OCI-LY3 (cell line): ENCODE results near the gene IFRD2.

Experiments used
- H2AFZ ChIP-seq: fragments of 200-600, 300-600 bp; shearing (Covaris generic); 2 replicates; pipeline ENCODE4 v1.6.0; 2014; ENCODE audit warnings: antibody characterized with exemption, low read depth, low read length
- H3K27ac ChIP-seq: fragments of 200-600, 300-600 bp; sonication (generic); 2 replicates; pipeline ENCODE4 v1.5.1; 2014; ENCODE audit warnings: mild to moderate bottlenecking, low read length, moderate library complexity, mixed read lengths
- H3K27me3 ChIP-seq: fragments of 200-600, 300-600 bp; sonication (generic); 2 replicates; pipeline ENCODE4 v1.6.1; 2014; ENCODE audit warnings: low read depth, low read length, mixed read lengths
- H3K36me3 ChIP-seq: fragments of 200-600, 300-600 bp; sonication (generic); replicated peaks from 2 replicates; pipeline ENCODE3; 2014; ENCODE audit warnings: low read depth, low read length, mixed read lengths
- H3K4me1 ChIP-seq: fragments of 300-600, 200-600 bp; sonication (generic); 2 replicates; pipeline ENCODE4 v1.6.1; 2014; ENCODE audit warnings: low read length, mixed read lengths
- H3K4me2 ChIP-seq: fragments of 200-600, 300-600 bp; sonication (generic); 2 replicates; pipeline ENCODE4 v1.6.1; 2014; ENCODE audit warnings: low read length, mixed read lengths
- H3K4me3 ChIP-seq: fragments of 300-600, 200-600 bp; sonication (generic); 2 replicates; pipeline ENCODE4 v1.5.1; 2014; ENCODE audit warnings: antibody characterized with exemption, mild to moderate bottlenecking, low read length, moderate library complexity
- H3K79me2 ChIP-seq: fragments of 300-600, 200-600 bp; shearing (Covaris generic); 2 replicates; pipeline ENCODE4 v1.6.1; 2014; ENCODE audit warnings: mild to moderate bottlenecking, low read length, mixed read lengths
- H3K9ac ChIP-seq: fragments of 300-600, 200-600 bp; shearing (Covaris generic); 2 replicates; pipeline ENCODE4 v1.6.0; 2014; ENCODE audit warnings: mild to moderate bottlenecking, low read length, moderate library complexity
- H3K9me3 ChIP-seq: fragments of 200-600, 300-600 bp; shearing (Covaris generic); 2 replicates; pipeline ENCODE4 v1.6.1; 2014; ENCODE audit warnings: low read length, mixed read lengths; ENCODE audit not compliant: insufficient read depth
- H4K20me1 ChIP-seq: fragments of 200-600, 300-600 bp; sonication (generic); 2 replicates; pipeline ENCODE4 v1.6.1; 2016; ENCODE audit warnings: low read length, mixed read lengths; ENCODE audit not compliant: insufficient read depth
- CTCF ChIP-seq: fragments of 200-600, 300-600 bp; sonication (generic); IDR thresholded peaks from 2 replicates; pipeline ENCODE4 v1.5.1; 2014; ENCODE audit warnings: antibody characterized with exemption, low read length, low read depth
- EZH2phosphoT487 ChIP-seq: fragments of 200-600 bp; shearing (Covaris generic); IDR thresholded peaks from 2 replicates; pipeline ENCODE4 v1.6.1; 2018; ENCODE audit warnings: antibody characterized with exemption, mixed run types, low read depth

Gene IFRD2

GRCh38 chr3:50323092-50323600 lies 30.9 kb upstream of the IFRD2 start:
- no peak overlapping the region for H3K27ac ChIP-seq
- TF ChIP-seq EZH2phosphoT487, result no peak
- no peak for TF ChIP-seq CTCF
- peaks cover 18% of the 10 kb centered on the region for H3K36me3 ChIP-seq
- H3K9me3 ChIP-seq, result no peaks in the 10 kb centered on the region
- no peak overlapping the region for H3K4me2 ChIP-seq
- peaks cover 31% of the 10 kb centered on the region for H3K4me1 ChIP-seq
- H2AFZ ChIP-seq, result no peak overlapping the region
- no peaks in the 10 kb centered on the region for H4K20me1 ChIP-seq
- no peak overlapping the region for H3K4me3 ChIP-seq
- H3K27me3 ChIP-seq, result no peaks in the 10 kb centered on the region
- H3K79me2 ChIP-seq, result peaks cover 34% of the 10 kb centered on the region
- H3K9ac ChIP-seq, result no peak overlapping the region

- TF ChIP-seq EZH2phosphoT487 (no peak), CTCF (no peak)
- H3K4me1 ChIP-seq, result peaks cover 34% of the 10 kb centered on the region
Measured at GRCh38 chr3:50322386-50323091, 30.3 kb upstream of the IFRD2 start, which contains the start of gene HYAL2. Gene HYAL2 (minus strand): TSS chr3:50322745. CDS start chr3:50320489, 2,256 bp downstream.

GRCh38 chr3:50322115-50322385 lies 29.8 kb upstream of the IFRD2 start:
- Histone ChIP-seq H3K79me2 (peaks cover 27% of the 10 kb centered on the region), H3K36me3 (peaks cover 22% of the 10 kb centered on the region), H3K27ac (0 out of 2 replicates have a peak overlapping the region, but pooled peaks have one; percentile 74), H3K9me3 (no peaks in the 10 kb centered on the region), H3K4me3 (peak overlapping the region; percentile 84), H3K4me2 (peak overlapping the region; percentile 87), H3K27me3 (no peaks in the 10 kb centered on the region), H2AFZ (no peak overlapping the region), H3K9ac (peak overlapping the region; percentile 86), H3K4me1 (peaks cover 32% of the 10 kb centered on the region), H4K20me1 (no peaks in the 10 kb centered on the region)
- no peak for TF ChIP-seq EZH2phosphoT487
- TF ChIP-seq CTCF, result no peak

More at GRCh38 chr3:50322386-50323091, 30.3 kb upstream of the IFRD2 start, which contains the start of gene HYAL2:
- H3K4me2 ChIP-seq, result peak within 1 kb of the TSS; percentile 87
- no peaks in the 10 kb centered on the region for H4K20me1 ChIP-seq
- no peaks in the 10 kb centered on the region for H3K9me3 ChIP-seq
- peak within 1 kb of the TSS; percentile 93 for H2AFZ ChIP-seq
- peak within 1 kb of the TSS; percentile 74 for H3K27ac ChIP-seq
- H3K27me3 ChIP-seq, result no peaks in the 10 kb centered on the region
- H3K9ac ChIP-seq, result peak within 1 kb of the TSS; percentile 86
- peaks cover 22% of the 10 kb centered on the region for H3K36me3 ChIP-seq
- peak within 1 kb of the TSS; percentile 84 for H3K4me3 ChIP-seq
- peaks cover 29% of the 10 kb centered on the region for H3K79me2 ChIP-seq

- Histone ChIP-seq H3K4me2 (peak overlapping the region; percentile 87), H3K4me1 (peaks cover 31% of the 10 kb centered on the region), H3K9me3 (no peaks in the 10 kb centered on the region), H4K20me1 (no peaks in the 10 kb centered on the region), H3K27ac (peak overlapping the region; percentile 74), H3K4me3 (peak overlapping the region; percentile 84), H3K79me2 (peaks cover 23% of the 10 kb centered on the region), H3K36me3 (peaks cover 24% of the 10 kb centered on the region), H3K9ac (peak overlapping the region; percentile 86), H2AFZ (peak overlapping the region; percentile 93), H3K27me3 (no peaks in the 10 kb centered on the region)
- no peak for TF ChIP-seq EZH2phosphoT487
- TF ChIP-seq CTCF, result peak; percentile 61
Measured at GRCh38 chr3:50321336-50322114, 29.3 kb upstream of the IFRD2 start.
